ENCODE measurements around the gene SLC35B4.

DNA sequence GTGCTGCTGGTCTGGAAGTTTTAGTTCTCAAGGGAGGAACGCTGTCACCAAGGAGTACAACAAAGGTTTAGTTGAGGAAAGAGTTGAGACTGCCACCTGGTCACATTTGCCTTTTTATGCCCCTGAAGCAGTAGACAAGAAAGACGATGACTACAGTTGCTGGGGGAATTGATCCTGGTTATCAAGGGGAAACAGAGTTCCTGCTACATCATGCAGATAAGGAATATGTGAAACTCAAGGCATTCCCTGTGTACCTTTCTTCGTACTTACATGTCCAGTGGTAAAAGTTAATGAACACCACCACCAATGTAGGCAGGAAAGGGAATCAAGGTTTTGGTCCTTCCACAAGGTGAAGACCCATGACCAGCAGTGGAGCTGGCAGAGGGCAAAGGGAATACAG is 31.8 kb downstream of the SLC35B4 start:
- TF ChIP-seq, protein P1, sequence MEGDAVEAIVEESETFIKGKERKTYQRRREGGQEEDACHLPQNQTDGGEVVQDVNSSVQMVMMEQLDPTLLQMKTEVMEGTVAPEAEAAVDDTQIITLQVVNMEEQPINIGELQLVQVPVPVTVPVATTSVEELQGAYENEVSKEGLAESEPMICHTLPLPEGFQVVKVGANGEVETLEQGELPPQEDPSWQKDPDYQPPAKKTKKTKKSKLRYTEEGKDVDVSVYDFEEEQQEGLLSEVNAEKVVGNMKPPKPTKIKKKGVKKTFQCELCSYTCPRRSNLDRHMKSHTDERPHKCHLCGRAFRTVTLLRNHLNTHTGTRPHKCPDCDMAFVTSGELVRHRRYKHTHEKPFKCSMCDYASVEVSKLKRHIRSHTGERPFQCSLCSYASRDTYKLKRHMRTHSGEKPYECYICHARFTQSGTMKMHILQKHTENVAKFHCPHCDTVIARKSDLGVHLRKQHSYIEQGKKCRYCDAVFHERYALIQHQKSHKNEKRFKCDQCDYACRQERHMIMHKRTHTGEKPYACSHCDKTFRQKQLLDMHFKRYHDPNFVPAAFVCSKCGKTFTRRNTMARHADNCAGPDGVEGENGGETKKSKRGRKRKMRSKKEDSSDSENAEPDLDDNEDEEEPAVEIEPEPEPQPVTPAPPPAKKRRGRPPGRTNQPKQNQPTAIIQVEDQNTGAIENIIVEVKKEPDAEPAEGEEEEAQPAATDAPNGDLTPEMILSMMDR (IDR thresholded peaks at IDR 0.05), result no peak
- TF ChIP-seq EZH2 (IDR thresholded peaks at IDR 0.05; ENCODE audit: borderline replicate concordance, insufficient read depth, low read depth, low read length, poor library complexity, severe bottlenecking), result no peak

All from B cell (primary cell).